Thyroid gland (tissue), 4 donors: ENCODE measurements around the gene TMED5. TPM values are rescaled to one million over a fixed set of nuclear protein-coding genes. Genes with fewer than 3 reads are reported as not detected.

Experiments used
- DNase-seq, 2 donors: peaks; one replicate each; pipeline ENCODE4 v3.0.0-alpha.2; 2019
- H3K27ac ChIP-seq, 3 donors: fragments of 200-600 bp; sonication (generic); 1 replicate in 2 of 3; 2 replicates in 1 of 3; pipeline ENCODE4 v1.5.1; 2016 to 2019; ENCODE audit warnings: mild to moderate bottlenecking in 1 of 3, moderate library complexity in 1 of 3
- H3K27me3 ChIP-seq: fragments of 200-600 bp; sonication (generic); one replicate; pipeline ENCODE4 v1.5.1; 2019
- H3K36me3 ChIP-seq, 2 donors: fragments of 200-600 bp; sonication (generic); one replicate each; pipeline ENCODE4 v1.5.1; 2016 to 2019
- H3K4me1 ChIP-seq, 2 donors: fragments of 200-600 bp; sonication (generic); one replicate each; pipeline ENCODE4 v1.5.1; 2017 to 2019
- H3K4me3 ChIP-seq, 3 donors: fragments of 200-600 bp; sonication (generic); replicated peaks in 1 of 3; 1 replicate in 2 of 3; 2 replicates in 1 of 3; pipeline ENCODE4 v1.5.1; 2016; ENCODE audit warnings: mild to moderate bottlenecking in 1 of 3
- H3K9me3 ChIP-seq: fragments of 200-600 bp; sonication (generic); one replicate; pipeline ENCODE4 v1.5.1; 2017
- POLR2A ChIP-seq, 2 donors: fragments of 450-650 bp; IDR thresholded peaks; one replicate each; pipeline ENCODE4 v1.6.1; 2017; ENCODE audit warnings: antibody characterized with exemption in 2 of 2, mild to moderate bottlenecking in 2 of 2, moderate library complexity in 1 of 2
- WGBS, 2 donors: methylation state at CpG; one replicate each; pipeline ENCODE4 v1.1.5; 2017; 5-methylcytosine and 5-hydroxymethylcytosine counted together
- intact Hi-C: fragments of 100-400 bp; cut with DNase I; formaldehyde crosslinking; loops from one replicate; pipeline ENCODE4 v1.15.1; 2023
- total RNA-seq, 4 donors: library from RNA; depleted of rRNA; stranded (reverse); fragments of >200 nt; gene quantifications; one replicate each; pipeline ENCODE4 v1.2.3, GENCODE V29; 2016
- TF ChIP-seq, protein P1 (sequence below), 6 experiments: fragments of 200-600 bp in 3 of 6; fragments of 450-650 bp in 3 of 6; sonication (generic) in 3 of 6; IDR thresholded peaks; one replicate each; pipeline ENCODE4 v1.5.1; 2016 to 2019; ENCODE audit warnings: antibody characterized with exemption in 6 of 6, mild to moderate bottlenecking in 2 of 6, inconsistent platforms in 1 of 6, moderate library complexity in 1 of 6

TMED5 gene
- total RNA-seq, 4 donors from 2014 or later = 96.6 to 100 (median 96.9) TPM

DNA sequence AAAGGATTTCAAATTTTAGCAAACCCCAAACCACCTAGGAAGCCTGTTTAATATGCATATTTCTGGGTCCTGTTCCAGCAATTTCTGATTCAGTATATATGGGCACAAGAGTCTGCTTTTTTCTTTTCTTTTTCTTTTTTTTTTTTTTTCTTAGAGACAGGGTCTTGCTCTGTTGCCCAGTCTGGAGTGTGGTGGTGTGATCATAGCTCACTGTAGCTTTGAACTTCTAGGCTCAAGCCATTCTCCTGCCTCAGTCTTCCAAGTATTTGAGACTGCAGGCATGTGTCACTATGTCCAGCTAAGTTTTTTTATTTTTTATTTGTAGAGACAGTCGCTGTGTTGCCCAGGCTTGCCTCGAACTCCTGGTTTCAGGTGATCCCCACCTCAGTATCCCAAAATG, 35.1 kb upstream of the TMED5 start:
- Histone ChIP-seq H3K9me3 (no peaks in the 10 kb centered on the region), H3K27me3 (no peaks in the 10 kb centered on the region), H3K36me3 (no peaks in the 10 kb centered on the region), H3K4me1 (no peaks in the 10 kb centered on the region), H3K4me3 (no peak overlapping the region), H3K27ac (no peak overlapping the region)
- intact Hi-C loops = no loop called here
- no peak for DNase-seq
- WGBS, 2 donors = 94 to 95% methylated on average over 2 of the region's 2 CpGs
- no peak for TF ChIP-seq POLR2A (IDR thresholded peaks at IDR 0.05)
- TF ChIP-seq, protein P1, sequence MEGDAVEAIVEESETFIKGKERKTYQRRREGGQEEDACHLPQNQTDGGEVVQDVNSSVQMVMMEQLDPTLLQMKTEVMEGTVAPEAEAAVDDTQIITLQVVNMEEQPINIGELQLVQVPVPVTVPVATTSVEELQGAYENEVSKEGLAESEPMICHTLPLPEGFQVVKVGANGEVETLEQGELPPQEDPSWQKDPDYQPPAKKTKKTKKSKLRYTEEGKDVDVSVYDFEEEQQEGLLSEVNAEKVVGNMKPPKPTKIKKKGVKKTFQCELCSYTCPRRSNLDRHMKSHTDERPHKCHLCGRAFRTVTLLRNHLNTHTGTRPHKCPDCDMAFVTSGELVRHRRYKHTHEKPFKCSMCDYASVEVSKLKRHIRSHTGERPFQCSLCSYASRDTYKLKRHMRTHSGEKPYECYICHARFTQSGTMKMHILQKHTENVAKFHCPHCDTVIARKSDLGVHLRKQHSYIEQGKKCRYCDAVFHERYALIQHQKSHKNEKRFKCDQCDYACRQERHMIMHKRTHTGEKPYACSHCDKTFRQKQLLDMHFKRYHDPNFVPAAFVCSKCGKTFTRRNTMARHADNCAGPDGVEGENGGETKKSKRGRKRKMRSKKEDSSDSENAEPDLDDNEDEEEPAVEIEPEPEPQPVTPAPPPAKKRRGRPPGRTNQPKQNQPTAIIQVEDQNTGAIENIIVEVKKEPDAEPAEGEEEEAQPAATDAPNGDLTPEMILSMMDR (IDR thresholded peaks at IDR 0.05) = no peak

DNA sequence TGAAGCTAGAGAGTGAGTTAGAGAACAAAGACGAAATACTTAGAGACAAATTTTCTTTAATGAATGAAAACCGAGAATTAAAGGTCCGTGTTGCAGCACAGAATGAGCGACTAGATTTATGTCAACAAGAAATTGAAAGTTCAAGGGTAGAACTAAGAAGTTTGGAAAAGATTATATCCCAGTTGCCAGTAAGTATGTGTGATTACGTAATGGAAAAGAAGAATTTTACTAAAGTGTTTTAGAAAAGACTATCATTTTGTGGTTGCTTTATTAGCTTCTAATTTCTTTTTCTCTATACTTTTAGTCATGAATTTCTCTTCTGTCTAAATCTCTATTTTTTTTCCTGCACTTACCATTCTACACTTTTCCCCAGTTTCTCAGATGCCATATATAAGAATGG, 27.0 kb upstream of the TMED5 start:
- intact Hi-C loops = no loop called here
- 93 to 95% methylated on average over 5 of the region's 5 CpGs for WGBS, 2 donors
- TF ChIP-seq, protein P1 (IDR thresholded peaks at IDR 0.05) = no peak
- TF ChIP-seq POLR2A (IDR thresholded peaks at IDR 0.05) = no peak
- Histone ChIP-seq H3K9me3 (no peaks in the 10 kb centered on the region), H3K27ac (no peak overlapping the region), H3K27me3 (no peaks in the 10 kb centered on the region), H3K36me3 (no peaks in the 10 kb centered on the region), H3K4me3 (no peak overlapping the region), H3K4me1 (no peaks in the 10 kb centered on the region)
- DNase-seq = no peak

DNA sequence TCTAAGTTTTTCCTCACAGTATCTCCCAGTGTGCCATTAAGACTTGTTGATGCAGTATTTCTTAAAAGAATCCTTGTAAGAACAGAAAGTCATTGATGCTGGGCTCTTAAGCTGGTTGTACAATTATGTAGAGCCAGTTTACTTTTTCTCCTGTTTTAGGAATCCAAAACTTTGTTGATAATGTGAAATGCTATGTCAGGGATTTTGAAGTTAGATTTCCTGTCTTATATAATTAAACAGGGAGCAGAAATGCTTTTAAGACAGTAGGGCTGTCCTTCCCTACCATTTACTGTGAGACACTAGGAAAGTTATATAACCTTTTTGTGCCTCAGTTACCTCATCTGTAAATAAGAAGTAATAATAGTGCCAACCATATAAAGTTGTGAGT, 26.3 kb upstream of the TMED5 start:
- no peak overlapping the region for H3K4me3 ChIP-seq
- intact Hi-C loops = no loop called here
- H3K27me3 ChIP-seq = no peaks in the 10 kb centered on the region
- no peaks in the 10 kb centered on the region for H3K36me3 ChIP-seq
- TF ChIP-seq POLR2A (IDR thresholded peaks at IDR 0.05) = no peak
- TF ChIP-seq, protein P1 (IDR thresholded peaks at IDR 0.05) = no peak
- no peak for DNase-seq
- H3K27ac ChIP-seq = no peak overlapping the region
- H3K4me1 ChIP-seq = no peaks in the 10 kb centered on the region
- H3K9me3 ChIP-seq = no peaks in the 10 kb centered on the region

DNA sequence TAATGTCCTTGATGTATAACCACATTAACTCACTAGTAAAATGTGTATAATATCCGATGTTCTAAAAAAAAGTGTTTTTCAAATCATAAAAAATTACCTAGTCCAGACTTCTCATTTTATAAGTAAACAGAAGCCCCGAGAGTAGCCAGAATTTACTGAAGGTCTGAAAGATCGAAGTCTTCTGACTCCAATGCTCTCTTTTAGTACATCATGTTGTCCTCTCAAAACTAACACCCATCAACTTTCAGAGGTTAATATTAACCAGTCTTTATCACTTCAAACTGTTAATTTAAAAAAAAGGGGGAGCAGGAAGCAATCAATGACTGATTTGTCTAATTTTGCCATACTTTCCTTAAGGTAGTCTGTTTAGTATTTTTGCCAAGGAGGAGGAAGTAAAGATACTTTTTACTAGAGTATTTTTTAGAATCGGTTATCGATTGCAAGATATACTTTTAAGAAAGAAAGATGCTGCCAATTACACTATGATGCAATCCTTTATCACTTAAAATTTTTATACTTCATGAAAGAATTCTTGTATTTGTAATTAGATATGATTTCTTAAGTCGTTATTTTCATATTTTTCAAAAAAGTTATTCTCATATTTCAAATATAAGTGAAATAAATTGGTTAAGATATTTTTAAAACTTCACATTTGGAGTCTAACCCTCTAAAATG, 25.8 kb upstream of the TMED5 start:
- WGBS, 2 donors = 95% methylated on average over 6 of the region's 6 CpGs
- Histone ChIP-seq H3K4me3 (no peak overlapping the region), H3K9me3 (no peaks in the 10 kb centered on the region), H3K4me1 (no peaks in the 10 kb centered on the region), H3K27ac (no peak overlapping the region), H3K36me3 (no peaks in the 10 kb centered on the region), H3K27me3 (no peaks in the 10 kb centered on the region)
- intact Hi-C loops = no loop called here
- DNase-seq = no peak
- TF ChIP-seq POLR2A (IDR thresholded peaks at IDR 0.05) = no peak
- TF ChIP-seq, protein P1 (IDR thresholded peaks at IDR 0.05) = no peak

DNA sequence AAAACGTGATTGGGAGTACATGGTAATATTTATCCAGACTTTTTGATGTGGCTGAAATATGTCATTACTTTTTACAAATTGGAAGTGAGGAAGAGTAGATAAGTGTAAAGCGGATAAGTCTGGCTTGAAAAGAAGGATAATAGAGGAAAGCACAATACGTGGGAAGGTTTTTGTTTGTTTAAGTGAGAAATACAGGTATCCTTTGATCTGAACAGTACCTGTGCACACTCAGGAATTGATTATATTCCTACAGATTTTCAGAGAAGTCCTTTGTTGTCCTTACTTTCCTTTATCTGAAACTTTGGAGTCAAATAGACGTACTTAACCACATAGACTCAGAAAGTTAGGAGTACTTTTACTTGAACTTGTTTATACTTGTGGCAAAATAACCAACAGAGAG, 20.5 kb upstream of the TMED5 start:
- H3K36me3 ChIP-seq = no peaks in the 10 kb centered on the region
- intact Hi-C loops = no loop called here
- 92 to 99% methylated on average over 4 of the region's 4 CpGs for WGBS, 2 donors
- DNase-seq = no peak
- H3K9me3 ChIP-seq = no peaks in the 10 kb centered on the region
- no peaks in the 10 kb centered on the region for H3K27me3 ChIP-seq
- no peak overlapping the region for H3K4me3 ChIP-seq
- TF ChIP-seq, protein P1 (IDR thresholded peaks at IDR 0.05) = no peak
- no peak for TF ChIP-seq POLR2A (IDR thresholded peaks at IDR 0.05)
- no peaks in the 10 kb centered on the region for H3K4me1 ChIP-seq
- H3K27ac ChIP-seq = no peak overlapping the region
